Measurements from ENCODE around the gene N4BP3.
"Not testable (repeated sequence)": the region's sequence is repeated elsewhere in the genome, so short reads cannot be mapped to it uniquely, and the experiment has no call there.

DNA sequence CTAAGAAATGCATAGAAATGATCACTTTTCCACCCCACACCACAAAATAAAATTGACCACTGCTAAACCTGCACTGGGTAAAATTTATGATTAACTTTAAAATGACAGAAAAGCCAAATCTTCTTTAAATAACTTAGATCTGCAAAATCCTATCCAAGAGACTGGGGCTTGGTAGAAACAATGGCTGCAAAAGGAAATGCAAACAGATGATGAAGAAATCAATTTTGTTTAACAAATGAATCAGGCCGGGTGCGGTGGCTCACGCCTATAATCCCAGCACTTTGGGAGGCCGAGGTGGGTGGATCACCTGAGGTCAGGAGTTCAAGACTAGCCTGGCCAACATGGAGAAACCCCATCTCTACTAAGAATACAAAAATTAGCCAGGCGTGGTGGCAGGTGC, 26.1 kb upstream of the N4BP3 start:
- not testable (repeated sequence) for TF ChIP-seq POLR2AphosphoS5 (IDR thresholded peaks at IDR 0.05; ENCODE audit: low read depth, low read length); POLR2A (IDR thresholded peaks at IDR 0.05; ENCODE audit: low read depth, low read length); TAF1 (IDR thresholded peaks at IDR 0.05; ENCODE audit: borderline replicate concordance, low read depth, low read length)
